Colon (tissue), 2 donors: ENCODE results near the gene TOR1AIP2.

Experiments
- FAIRE-seq: peaks from 2 replicates; lab custom pipeline; 2012; peaks lifted over from hg19 to GRCh38; lab: Jason Lieb, UNC
- donor health status: control.
- donor health status: control.

TOR1AIP2 gene

GRCh38 chr1:179825206-179825605 is 52.4 kb downstream of the TOR1AIP2 start:
- FAIRE-seq = no peak

- no peak for FAIRE-seq
These were observed 53.3 kb downstream of the TOR1AIP2 start for GRCh38 chr1:179824265-179824664.

- FAIRE-seq = no peak
These were observed 53.9 kb downstream of the TOR1AIP2 start for GRCh38 chr1:179823693-179824092.

- no peak for FAIRE-seq
These were observed 55.5 kb downstream of the TOR1AIP2 start for GRCh38 chr1:179822065-179822464.

GRCh38 chr1:179821524-179821923 is 56.1 kb downstream of the TOR1AIP2 start:
- FAIRE-seq = no peak

GRCh38 chr1:179820226-179820970 is 57.2 kb downstream of the TOR1AIP2 start:
- FAIRE-seq = no peak

GRCh38 chr1:179818743-179819173 is 58.8 kb downstream of the TOR1AIP2 start:
- FAIRE-seq = no peak

- no peak for FAIRE-seq
These were observed 59.3 kb downstream of the TOR1AIP2 start for GRCh38 chr1:179818260-179818659.

- no peak for FAIRE-seq
These were observed 59.8 kb downstream of the TOR1AIP2 start for GRCh38 chr1:179817789-179818188.

GRCh38 chr1:179817056-179817455 is 60.5 kb downstream of the TOR1AIP2 start:
- no peak for FAIRE-seq

GRCh38 chr1:179816196-179816960 is 61.2 kb downstream of the TOR1AIP2 start:
- FAIRE-seq = no peak

GRCh38 chr1:179815641-179816040 is 62.0 kb downstream of the TOR1AIP2 start:
- no peak for FAIRE-seq

GRCh38 chr1:179814546-179814838 is 63.1 kb downstream of the TOR1AIP2 start:
- FAIRE-seq = no peak

- FAIRE-seq = no peak
These were observed 63.7 kb downstream of the TOR1AIP2 start for GRCh38 chr1:179813626-179814545.

GRCh38 chr1:179812501-179813292 is 64.9 kb downstream of the TOR1AIP2 start:
- FAIRE-seq = no peak

- no peak for FAIRE-seq
These were observed 67.3 kb downstream of the TOR1AIP2 start for GRCh38 chr1:179810367-179810715.

- no peak for FAIRE-seq
These were observed 67.9 kb downstream of the TOR1AIP2 start for GRCh38 chr1:179809506-179810366.

- FAIRE-seq = no peak
These were observed 69.1 kb downstream of the TOR1AIP2 start for GRCh38 chr1:179808503-179808902.

- no peak for FAIRE-seq
These were observed 69.7 kb downstream of the TOR1AIP2 start for GRCh38 chr1:179807691-179808485.

- no peak for FAIRE-seq
These were observed 70.3 kb downstream of the TOR1AIP2 start for GRCh38 chr1:179807291-179807690.
